HG02642 (cell line): ENCODE measurements around the gene C19orf53.
A peak's percentile ranks its signal among the peaks of the same experiment; 100 is the strongest.

Source experiments
- ATAC-seq: cut with Tn5 transposase; IDR thresholded peaks from one replicate; pipeline ENCODE4 v1.9.1; 2021; ENCODE audit warnings: mild to moderate bottlenecking; ENCODE audit not compliant: unreplicated experiment, poor library complexity

C19orf53 gene

GRCh38 chr19:13794757-13795589 lies 20.7 kb downstream of the C19orf53 start, which contains the start of gene ZSWIM4:
TSS of gene ZSWIM4 (plus strand) at chr19:13795443. CDS start at chr19:13795649, 206 bp downstream.
- ATAC-seq = peak; percentile 94

- peak; percentile 43 for ATAC-seq
These were observed 21.5 kb downstream of the C19orf53 start for GRCh38 chr19:13795595-13796300.

GRCh38 chr19:13796301-13797057 lies 22.2 kb downstream of the C19orf53 start:
- no peak for ATAC-seq

GRCh38 chr19:13797058-13797440 lies 22.8 kb downstream of the C19orf53 start:
- no peak for ATAC-seq

- ATAC-seq = no peak
These were observed 23.6 kb downstream of the C19orf53 start for GRCh38 chr19:13797870-13798269.

GRCh38 chr19:13799669-13800068 lies 25.4 kb downstream of the C19orf53 start:
- ATAC-seq = no peak

- ATAC-seq = no peak
These were observed 28.8 kb downstream of the C19orf53 start for GRCh38 chr19:13803038-13803437.

GRCh38 chr19:13804830-13805683 lies 30.8 kb downstream of the C19orf53 start:
- ATAC-seq = no peak

- ATAC-seq = no peak
These were observed 32.5 kb downstream of the C19orf53 start for GRCh38 chr19:13806728-13807127.

GRCh38 chr19:13807421-13808021 lies 33.3 kb downstream of the C19orf53 start:
- no peak for ATAC-seq

- ATAC-seq = no peak
These were observed 34.6 kb downstream of the C19orf53 start for GRCh38 chr19:13808856-13809255.

GRCh38 chr19:13812544-13812943 lies 38.3 kb downstream of the C19orf53 start:
- ATAC-seq = no peak

- no peak for ATAC-seq
These were observed 38.9 kb downstream of the C19orf53 start for GRCh38 chr19:13813147-13813546.

GRCh38 chr19:13814550-13814949 lies 40.3 kb downstream of the C19orf53 start:
- ATAC-seq = no peak

- no peak for ATAC-seq
These were observed 42.9 kb downstream of the C19orf53 start for GRCh38 chr19:13817018-13817614.

- ATAC-seq = no peak
These were observed 43.5 kb downstream of the C19orf53 start for GRCh38 chr19:13817615-13818371.

- ATAC-seq = no peak
These were observed 45.0 kb downstream of the C19orf53 start for GRCh38 chr19:13819238-13819637.

GRCh38 chr19:13821292-13821691 lies 47.0 kb downstream of the C19orf53 start:
- ATAC-seq = no peak
